Activated CD4-positive, CD25-positive, alpha-beta regulatory T cell treated with anti-CD3 and anti-CD28 coated beads, Interleukin-2, amount 50 U/mL, for 24 hours (primary cell): ENCODE measurements around the gene KAZN.

ENCODE experiments used
- ATAC-seq, 2 donors: fragments of 150-1000 bp; cut with Tn5 transposase; one replicate each; pipeline ENCODE4 v1.10.0; 2021; ENCODE audit warnings: mild to moderate bottlenecking in 1 of 2, moderate library complexity in 1 of 2

Gene KAZN

GRCh38 chr1:15070145-15070748 lies 471.8 kb downstream of the KAZN start:
- no peak for ATAC-seq

- no peak for ATAC-seq
These were observed 473.5 kb downstream of the KAZN start for GRCh38 chr1:15071936-15072335.

GRCh38 chr1:15073799-15074308 lies 475.4 kb downstream of the KAZN start:
- peak in 1 of 2 donors; percentile 13 for ATAC-seq

- ATAC-seq = no peak
These were observed 476.7 kb downstream of the KAZN start for GRCh38 chr1:15075175-15075574.

- ATAC-seq = no peak
These were observed 477.3 kb downstream of the KAZN start for GRCh38 chr1:15075817-15076216.

- ATAC-seq = no peak
These were observed 478.3 kb downstream of the KAZN start for GRCh38 chr1:15076807-15077206.

GRCh38 chr1:15077384-15077783 lies 478.9 kb downstream of the KAZN start:
- ATAC-seq = no peak

- no peak for ATAC-seq
These were observed 482.0 kb downstream of the KAZN start for GRCh38 chr1:15080328-15081007.

- no peak for ATAC-seq
These were observed 482.6 kb downstream of the KAZN start for GRCh38 chr1:15081102-15081501.

- no peak for ATAC-seq
These were observed 485.1 kb downstream of the KAZN start for GRCh38 chr1:15083578-15083977.

GRCh38 chr1:15088281-15088971 lies 489.9 kb downstream of the KAZN start:
- no peak for ATAC-seq

GRCh38 chr1:15089258-15089992 lies 490.9 kb downstream of the KAZN start:
- ATAC-seq = no peak

- no peak for ATAC-seq
These were observed 491.9 kb downstream of the KAZN start for GRCh38 chr1:15090373-15090772.

- no peak for ATAC-seq
These were observed 495.6 kb downstream of the KAZN start for GRCh38 chr1:15094056-15094455.

- no peak for ATAC-seq
These were observed 496.4 kb downstream of the KAZN start for GRCh38 chr1:15094719-15095495.

GRCh38 chr1:15095496-15095875 lies 497.0 kb downstream of the KAZN start:
- ATAC-seq = no peak

GRCh38 chr1:15096293-15096692 lies 497.8 kb downstream of the KAZN start:
- ATAC-seq = no peak

- ATAC-seq = no peak
These were observed 500.0 kb downstream of the KAZN start for GRCh38 chr1:15098176-15099125.

- ATAC-seq = no peak
These were observed 501.1 kb downstream of the KAZN start for GRCh38 chr1:15099441-15100120.

GRCh38 chr1:15100121-15100879 lies 501.8 kb downstream of the KAZN start:
- ATAC-seq = no peak
